GM18861 (cell line): ENCODE data around the gene EFCAB12.
A peak's percentile ranks its signal among the peaks of the same experiment; 100 is the strongest.
"Not testable (repeated sequence)": the region's sequence is repeated elsewhere in the genome, so short reads cannot be mapped to it uniquely, and the experiment has no call there.

Experiments
- ATAC-seq: cut with Tn5 transposase; IDR thresholded peaks from one replicate; pipeline ENCODE4 v1.9.1; 2021; ENCODE audit not compliant: unreplicated experiment

The EFCAB12 gene

DNA sequence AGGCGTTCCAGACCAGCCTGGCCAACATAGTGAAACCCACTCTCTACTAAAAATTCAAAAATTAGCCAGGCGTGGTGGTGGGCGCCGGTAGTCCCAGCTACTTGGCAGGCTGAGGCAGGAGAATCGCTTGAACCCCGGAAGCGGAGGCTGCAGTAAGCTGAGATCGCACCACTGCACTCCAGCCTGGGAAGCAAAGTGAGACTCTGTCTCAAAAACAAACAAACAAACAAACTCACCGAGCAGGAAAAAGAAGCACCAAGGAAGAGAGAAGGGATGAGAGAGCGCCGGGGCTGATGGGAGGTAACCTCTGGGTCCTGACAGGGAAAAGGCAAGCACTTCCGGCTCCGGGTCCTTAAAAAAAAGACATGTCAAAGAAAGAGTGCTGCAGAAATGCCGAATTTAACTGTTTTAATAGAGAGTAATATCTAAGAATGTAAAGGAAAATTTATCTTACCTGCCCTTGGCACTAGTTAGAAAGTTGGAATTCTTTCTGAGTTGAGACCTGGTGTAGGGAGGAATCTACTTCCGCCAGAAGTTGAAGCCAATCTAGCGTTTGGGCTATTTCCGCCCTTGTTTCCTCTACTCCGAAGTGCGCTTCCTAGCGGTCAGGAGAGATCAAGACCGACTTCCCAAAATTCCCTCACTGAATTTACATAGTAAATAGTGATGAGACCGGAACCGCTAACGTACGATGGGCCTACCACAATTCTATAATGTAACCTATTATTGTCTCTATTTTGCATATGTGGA lies 29.1 kb downstream of the EFCAB12 start:
- peak; percentile 77 for ATAC-seq

DNA sequence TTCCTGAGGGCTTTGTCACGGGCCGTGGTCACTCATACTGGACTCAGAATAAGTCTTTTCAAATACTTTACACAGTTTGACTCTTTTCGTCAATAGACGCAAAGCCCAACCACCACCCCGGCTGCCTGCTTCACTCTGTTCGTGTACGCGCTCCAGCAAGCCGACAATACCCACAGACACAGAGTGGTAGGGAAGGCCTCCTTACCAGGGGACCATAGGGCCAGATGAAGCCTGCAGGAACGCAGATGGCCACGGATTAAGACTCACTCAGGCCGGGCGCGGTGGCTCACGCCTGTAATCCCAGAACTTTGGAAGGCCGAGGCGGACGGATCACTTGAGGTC lies 29.7 kb downstream of the EFCAB12 start:
- no peak for ATAC-seq

DNA sequence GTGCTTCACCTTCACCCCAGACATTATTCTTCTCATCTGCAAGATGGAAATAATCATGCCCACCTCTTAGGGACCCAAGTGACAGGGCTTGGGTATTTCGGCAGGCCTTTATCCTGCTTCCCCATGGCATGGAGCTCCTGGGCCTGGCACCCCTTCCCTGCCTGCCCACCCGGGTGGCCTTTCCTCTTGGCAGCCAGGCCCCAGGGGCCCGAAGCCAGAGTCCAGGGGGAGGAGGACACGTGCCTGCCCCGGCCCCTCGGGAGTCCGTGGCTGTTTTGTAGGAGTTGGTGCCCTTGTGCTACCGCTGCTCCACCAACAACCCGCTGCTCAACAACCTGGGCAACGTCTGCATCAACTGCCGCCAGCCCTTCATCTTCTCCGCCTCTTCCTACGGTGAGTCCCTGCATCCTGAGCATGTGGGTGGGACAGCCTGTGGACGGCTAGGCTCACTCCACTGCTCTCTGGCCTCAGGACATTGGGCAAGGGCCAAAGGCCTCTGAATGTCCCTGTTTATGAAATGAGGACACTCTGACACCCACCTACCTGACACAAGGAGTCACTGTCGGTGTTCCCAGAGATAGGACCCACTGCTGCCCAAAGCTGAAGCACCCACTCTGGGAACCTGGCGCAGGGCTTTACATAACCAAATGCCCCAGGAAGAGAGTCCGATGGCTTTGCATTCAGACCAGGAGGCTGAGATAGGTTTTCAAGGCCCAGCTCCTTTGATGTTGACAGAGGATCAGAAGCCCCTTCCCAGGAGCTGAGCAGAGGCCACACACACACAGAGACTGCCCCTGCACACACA lies 34.5 kb downstream of the EFCAB12 start:
- ATAC-seq: not testable (repeated sequence)

DNA sequence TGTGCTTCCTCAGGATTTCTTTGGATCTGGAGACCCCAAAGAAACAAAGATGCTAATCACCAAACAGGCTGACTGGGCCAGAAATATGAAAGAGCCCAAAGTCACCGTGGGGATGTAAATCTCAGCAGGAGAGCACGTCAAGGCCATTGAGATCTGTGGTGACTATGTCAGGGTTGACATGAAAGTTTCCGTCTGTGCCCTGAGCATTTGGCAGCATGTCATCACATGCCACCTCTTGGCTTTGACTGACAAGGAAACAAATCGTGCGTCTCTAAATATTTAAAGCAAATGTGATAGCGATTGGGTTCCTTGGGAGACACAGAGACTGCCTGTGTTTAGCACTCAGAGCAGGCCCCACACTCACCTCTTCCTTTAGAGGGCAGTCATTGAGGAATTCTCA lies 35.2 kb downstream of the EFCAB12 start:
- no peak for ATAC-seq

DNA sequence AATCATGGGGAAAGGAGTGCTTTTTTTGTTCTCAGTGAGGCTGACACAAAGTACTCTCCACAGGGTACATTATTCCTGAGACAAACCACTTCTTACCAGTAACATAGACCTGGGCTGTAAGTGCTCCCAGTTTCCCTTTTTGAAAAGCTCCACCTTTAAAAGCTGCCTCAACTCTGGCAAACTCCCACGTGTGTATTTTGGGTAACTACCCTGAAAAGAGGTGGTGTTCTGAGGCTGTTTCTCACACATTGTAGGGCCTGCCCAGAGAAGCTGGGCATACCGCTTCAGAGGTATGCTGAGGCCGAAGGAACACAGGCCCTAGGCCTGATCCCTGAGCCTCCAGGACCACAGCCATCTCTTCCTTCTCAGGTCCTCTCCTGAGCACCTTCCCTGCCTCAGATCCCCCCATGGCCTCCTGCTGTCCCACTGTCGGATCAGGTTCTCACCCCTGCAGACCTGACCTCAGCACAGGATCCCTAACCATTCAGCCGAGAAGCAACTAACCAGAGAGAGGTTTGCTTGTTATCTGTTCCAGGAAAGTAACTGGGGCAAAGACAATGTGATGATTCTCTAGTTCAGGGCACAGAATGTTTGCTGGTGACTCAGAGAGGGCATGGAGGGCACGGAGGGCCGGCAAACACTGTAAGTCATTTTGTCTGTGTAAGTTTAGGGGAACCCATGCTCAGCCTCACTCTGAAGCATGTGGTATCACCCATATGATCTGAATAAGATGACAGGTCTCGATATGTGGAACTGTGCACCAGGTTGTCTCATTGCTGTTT lies 36.1 kb downstream of the EFCAB12 start:
- ATAC-seq: not testable (repeated sequence)

DNA sequence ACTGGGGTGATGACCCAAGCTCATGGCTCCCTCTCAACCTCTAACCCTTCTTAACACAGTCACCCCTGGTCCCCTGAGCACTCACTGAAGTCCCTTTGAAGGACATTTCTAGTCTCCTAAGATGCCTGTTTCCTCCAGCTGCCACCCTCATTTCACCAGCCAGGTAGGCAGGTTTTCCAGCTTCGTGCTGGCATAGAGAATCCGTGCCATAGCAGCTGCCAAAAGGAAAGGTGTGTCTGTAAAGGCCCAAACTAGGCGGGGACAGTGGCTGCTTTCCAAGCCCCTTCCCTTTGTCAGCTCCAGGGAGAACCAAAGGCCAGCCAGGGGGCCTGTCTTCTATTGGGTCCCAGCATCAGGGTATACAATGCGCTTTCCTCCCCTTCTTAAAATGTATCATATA lies 36.9 kb downstream of the EFCAB12 start:
- not testable (repeated sequence) for ATAC-seq

DNA sequence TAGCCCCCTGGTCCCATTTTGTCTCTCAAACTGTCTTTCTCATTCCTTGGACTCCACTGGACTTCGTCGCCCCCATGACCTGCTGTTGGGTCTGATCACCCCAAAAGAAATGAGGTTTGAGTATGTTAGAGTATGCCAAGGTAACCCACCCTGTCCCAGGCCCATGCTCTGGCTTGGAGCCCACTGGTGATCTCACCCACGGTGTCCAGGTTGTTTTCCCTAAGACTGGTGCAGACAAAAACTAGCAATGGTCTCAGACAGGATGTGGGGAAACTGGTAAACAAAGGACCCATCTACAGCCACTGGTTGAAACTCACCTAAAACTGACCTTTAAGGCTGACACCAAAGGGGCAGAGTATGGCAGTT lies 38.9 kb downstream of the EFCAB12 start:
- no peak for ATAC-seq

DNA sequence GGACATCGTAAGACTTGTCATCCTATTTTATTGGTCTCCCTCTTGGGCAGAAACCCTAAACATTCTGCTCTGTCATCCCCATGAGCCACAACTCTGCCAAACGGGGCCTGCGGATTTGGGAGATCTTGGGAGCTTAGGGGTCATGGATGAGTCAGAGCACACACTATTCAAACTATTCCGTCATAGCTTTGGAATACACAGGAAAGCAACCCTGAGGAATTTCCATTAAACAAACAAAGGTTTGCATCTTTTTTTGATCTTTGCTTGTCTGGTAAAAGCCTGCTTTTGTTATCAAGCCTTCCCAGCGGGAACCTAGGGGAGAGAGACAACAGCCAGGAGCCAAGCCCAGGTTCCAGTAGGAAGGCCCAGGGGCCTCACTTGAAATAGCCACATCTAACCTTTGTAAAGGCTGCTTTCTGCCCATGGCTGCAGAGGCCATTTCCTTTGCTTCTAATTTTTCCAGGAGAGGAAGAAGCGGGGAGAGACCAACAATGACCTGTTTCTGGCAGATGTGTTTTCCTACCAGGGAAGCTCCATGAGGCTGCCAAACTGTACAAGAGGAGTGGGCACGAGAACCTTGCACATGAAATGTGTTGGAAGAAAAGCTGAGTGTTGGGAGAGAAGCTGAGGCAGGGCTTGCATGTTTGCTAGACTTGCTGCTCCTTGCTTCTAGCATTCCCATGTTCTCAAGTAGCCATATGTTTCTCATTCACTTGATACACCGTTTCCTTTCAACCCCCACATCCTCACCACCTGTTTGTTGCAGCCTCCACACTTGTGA lies 39.5 kb downstream of the EFCAB12 start:
- not testable (repeated sequence) for ATAC-seq

DNA sequence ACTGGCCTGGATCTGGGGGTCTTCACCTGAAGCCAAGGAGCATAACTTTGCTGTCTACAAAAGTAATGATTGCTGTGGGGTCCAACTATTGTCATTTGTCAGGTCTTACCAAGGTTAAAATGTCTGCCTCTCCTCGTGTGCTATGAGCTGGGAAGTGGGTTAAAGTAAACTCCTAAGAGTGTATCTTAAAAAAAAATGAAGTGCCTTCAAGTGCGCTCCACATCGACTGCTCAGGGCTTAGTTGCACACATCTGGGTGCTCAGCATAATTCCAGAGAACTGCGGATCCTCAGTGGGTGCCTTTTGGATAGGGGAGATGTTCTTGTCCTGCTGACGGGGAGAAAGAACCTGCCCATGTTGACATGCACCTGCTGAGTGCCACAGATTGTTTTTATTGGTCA lies 40.9 kb downstream of the EFCAB12 start:
- ATAC-seq: no peak

DNA sequence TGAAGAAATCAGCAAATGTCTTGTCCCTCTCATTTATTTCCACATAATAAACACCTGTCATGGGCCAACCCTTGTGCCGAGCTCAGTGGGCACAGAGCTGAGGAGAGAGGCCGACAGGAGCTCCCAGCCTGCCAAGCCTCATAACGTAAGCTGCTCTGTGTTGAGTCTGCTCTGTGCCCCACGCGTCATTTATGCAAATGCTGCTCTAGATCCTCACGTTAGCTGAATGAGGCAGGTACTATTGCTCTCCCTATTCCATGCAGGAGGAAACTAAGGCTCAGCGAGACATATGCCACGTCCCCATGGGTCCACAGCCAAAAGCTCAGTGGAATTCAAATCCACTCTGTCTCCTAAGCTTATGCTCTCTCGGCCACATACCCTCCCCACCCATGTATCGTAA lies 41.5 kb downstream of the EFCAB12 start:
- no peak for ATAC-seq

DNA sequence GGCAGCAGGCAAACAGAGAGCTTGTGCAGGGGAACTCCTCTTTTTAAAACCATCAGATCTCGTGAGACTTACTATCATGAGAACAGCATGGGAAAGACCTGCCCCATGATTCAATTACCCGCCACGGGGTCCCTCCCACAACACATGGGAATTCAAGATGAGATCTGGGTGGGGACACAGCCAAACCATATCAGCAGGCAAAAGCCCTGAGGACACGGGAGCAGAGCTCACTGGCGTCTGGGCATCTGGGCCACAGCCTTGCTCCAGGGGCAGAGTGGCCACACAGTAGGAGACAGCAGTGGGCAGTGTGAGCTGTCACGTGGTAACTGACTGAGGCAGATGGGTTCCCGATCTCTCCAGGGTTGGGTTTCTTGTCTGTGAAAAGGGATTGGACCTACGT lies 42.9 kb downstream of the EFCAB12 start:
- ATAC-seq: not testable (repeated sequence)

DNA sequence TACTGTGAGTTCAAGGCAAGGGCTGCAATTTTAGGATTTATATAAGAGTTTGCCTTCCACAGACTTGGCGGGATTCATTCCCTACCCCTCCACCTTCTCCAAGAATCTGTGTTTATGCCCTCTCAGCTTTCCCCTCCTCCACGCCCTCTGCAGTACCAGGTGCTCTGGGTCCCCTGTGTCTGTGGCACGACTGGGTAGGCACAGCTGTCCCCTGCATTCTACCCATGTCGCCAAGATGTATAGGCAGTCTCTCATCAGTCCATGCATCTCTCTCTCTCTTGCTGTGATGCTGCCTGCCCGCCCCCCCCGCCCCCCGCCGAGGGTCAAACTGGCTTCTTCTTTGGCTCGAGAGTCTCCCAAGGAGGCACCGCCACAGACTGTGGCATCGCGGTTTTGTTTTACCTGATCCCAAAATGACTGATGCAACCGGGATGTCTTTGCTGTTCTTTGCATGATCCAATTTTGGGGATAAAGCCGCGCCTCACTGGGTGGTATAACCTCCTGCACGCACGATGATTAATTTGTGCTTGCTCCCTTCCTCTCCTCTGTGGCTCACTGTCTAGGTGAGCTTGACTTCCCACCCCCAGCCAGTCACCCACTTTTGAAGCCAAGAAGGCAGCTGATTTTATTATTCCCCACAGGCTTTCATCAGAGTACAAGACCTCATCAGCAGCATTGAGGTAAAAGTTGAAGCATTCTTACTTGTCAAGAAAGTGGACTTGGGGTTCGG lies 43.7 kb downstream of the EFCAB12 start:
- ATAC-seq: no peak

DNA sequence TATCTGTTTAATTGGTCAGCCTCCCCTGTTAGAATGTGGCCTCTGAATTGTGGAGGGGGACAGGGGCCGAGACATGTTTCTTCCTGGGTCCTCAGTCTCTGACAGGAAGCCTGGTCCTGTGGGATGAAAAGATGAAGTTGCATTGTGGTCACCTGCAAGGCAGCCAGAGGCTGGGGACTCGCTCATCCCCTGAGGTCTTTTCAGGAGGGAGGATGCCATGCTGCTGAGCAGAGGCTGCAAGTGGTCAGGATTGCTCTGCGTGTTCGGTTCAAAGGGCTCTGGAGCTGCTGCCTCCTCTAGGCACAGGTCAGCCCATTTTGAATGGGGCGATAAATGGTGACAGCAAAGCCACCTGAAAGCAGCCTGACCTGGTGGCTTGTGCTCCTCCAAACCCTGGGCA lies 44.3 kb downstream of the EFCAB12 start:
- not testable (repeated sequence) for ATAC-seq

DNA sequence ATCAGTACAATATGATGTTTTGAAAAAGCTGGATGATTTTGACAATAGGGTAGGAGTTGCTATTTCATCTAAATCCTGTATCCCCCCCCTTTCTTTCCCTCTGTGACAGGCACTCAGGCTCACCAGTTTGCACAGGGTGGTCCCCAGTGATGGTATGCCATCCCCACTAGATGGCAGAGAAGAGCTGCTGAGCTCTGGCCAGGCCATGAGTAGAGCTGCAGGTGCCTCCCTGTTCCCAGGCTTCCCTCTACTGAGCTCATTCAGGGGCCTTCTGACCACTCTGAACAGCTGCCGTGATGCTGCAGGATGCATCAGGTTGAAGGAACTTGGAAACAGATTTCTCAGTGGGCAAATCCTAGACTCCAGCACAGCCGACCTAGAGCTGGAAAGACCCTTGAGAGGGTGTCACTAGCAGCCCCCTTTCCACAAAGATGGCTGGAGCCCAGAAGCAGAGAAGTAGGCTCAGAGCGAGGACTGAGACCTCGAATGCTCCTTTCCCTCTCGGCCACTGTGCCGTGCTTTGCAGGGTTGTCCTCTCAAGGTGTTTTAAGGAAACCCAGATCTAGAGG lies 45.1 kb downstream of the EFCAB12 start:
- ATAC-seq: peak; percentile 74

DNA sequence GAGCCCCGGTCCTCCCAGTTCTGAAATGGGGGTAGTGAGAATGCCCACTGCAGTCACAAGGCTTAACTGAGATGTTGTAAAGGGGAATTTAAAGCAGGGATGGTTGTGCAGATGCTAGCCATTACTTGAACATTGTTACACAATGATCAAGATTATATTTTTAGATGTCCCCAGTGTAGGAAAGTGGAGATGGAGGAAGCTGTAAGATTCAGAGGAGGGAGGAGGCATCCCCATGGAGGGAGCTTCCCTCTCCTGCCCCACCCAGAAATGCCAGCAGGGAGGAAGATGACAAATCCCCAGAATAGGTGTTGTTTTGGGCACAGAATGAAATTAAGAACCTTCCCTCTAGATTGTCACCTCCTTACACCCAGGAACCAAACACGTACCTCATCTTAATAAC lies 46.1 kb downstream of the EFCAB12 start:
- no peak for ATAC-seq

DNA sequence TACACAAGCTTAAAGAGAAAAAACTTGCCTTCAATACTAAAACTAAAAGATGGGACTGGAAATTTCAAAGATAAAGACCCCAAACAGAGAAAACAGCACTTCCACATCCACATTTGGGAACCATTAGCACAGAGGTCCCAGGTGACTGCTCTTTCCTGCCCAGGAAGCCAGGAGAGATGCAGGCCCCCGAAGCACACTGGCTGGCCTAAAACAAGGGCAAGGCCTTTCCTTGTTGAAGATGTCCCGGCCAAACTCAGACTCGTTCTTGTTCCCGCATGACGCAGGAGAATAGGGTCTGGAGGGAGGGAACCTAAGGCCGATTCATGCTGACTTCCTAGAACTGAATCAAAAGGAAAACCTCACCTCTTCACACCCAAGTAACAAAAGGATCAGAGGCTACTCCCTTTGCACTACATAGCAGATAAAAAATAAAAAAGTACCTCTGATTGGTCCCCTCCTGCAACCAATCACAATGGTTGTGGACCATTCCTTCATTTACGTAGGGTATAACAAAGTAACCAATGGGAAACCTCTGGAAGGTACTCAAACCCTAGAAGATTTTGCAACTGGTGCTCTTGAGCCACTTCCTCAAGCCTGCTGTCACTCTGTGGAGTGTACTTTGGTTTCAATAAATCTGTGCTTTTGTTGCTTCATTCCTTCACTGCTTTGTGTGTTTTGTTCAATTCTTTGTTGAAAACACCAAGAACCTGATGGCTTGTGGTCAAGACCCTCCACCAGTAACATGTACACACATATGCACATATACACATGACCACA lies 48.7 kb downstream of the EFCAB12 start:
- no peak for ATAC-seq

DNA sequence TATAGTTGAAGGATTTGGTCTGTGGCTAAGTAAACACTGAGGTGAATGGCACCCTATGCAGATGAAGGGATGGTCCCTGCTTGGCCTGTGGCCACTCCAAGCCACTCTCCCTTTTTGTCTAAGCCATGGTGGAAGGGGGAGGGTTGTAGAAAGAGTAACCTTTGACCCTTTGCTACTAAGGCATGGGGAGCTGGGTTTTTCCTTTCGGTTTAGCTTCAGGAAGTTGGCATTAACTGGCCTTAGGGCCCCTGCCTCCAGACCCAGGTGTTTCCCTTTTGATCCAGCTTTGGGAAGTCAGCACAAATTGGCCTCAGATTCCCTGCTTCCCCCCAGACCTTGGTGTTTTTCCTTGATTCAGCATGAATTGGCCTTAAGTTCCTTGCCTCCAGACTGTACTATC lies 49.5 kb downstream of the EFCAB12 start:
- no peak for ATAC-seq

DNA sequence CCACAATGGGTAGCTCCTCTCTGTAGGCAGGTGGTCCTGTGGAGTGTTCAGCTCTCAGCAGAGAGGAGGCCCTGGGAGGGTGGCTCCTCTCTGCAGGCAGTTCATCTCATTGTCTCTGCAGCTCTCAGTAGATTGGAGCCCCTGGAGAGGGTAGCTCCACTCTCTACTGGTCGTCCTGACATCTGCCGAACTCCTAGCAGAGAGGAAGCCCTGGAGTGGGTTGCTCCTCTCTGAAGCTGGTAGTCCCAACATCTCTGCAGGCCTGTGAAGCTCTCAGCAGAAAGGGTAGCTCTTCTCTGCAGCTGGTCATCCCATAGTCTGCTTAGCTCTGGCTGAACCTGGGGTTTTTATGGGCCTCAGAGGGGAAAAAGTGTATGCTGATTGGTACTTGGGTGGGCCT lies 50.8 kb downstream of the EFCAB12 start:
- no peak for ATAC-seq

DNA sequence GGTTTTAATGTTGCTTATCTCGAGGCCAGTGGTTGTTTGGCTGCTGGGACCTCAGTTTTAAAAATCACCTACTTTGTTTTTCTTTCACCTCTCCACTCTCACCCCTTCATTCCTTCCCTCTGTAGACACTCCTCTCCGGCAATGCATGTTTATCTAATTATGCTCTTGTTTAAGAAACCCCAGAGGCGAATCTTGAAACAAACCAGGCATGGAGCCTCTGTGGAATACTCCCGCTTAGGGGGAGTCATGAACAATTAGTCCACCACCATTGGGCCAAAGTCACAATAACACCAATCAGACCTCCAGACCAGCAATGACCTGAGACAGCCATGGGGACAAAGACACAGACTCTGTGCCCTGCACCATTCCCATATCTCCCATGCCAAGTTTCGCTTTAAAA lies 53.3 kb downstream of the EFCAB12 start:
- ATAC-seq: no peak
